ENCODE results near the gene FMO3.

FMO3 gene

GRCh38 chr1:171090604-171091003 is at the start of gene FMO3:
FMO3 (plus strand) TSS chr1:171090905; CDS start chr1:171092659, 1,754 bp downstream.
- no peak for DNase-seq

GRCh38 chr1:171048014-171048413 is 42.7 kb upstream of the FMO3 start:
- no peak for DNase-seq

GRCh38 chr1:171052977-171053376 is 37.7 kb upstream of the FMO3 start:
- DNase-seq = no peak

- DNase-seq = no peak
These were observed 34.6 kb upstream of the FMO3 start for GRCh38 chr1:171055966-171056643.

GRCh38 chr1:171061425-171062143 is 29.1 kb upstream of the FMO3 start:
- DNase-seq = no peak

GRCh38 chr1:171062902-171063301 is 27.8 kb upstream of the FMO3 start:
- no peak for DNase-seq

GRCh38 chr1:171075041-171075440 is 15.7 kb upstream of the FMO3 start:
- no peak for DNase-seq

- DNase-seq = peak; percentile 27
These were observed 9.4 kb upstream of the FMO3 start for GRCh38 chr1:171081314-171081753.

- no peak for DNase-seq
These were observed 8.9 kb upstream of the FMO3 start for GRCh38 chr1:171081763-171082201.

GRCh38 chr1:171082606-171083005 is 8.1 kb upstream of the FMO3 start:
- DNase-seq = no peak

GRCh38 chr1:171083222-171083621 is 7.5 kb upstream of the FMO3 start:
- peak; percentile 62 for DNase-seq

GRCh38 chr1:171084091-171084490 is 6.6 kb upstream of the FMO3 start:
- DNase-seq = peak; percentile 41

- DNase-seq = no peak
These were observed 5.8 kb upstream of the FMO3 start for GRCh38 chr1:171084870-171085269.

- no peak for DNase-seq
These were observed 2.8 kb upstream of the FMO3 start for GRCh38 chr1:171087896-171088295.

- DNase-seq = no peak
These were observed 13.2 kb downstream of the FMO3 start for GRCh38 chr1:171103862-171104261.

GRCh38 chr1:171107262-171107940 is 16.7 kb downstream of the FMO3 start:
- no peak for DNase-seq

- DNase-seq = no peak
These were observed 17.3 kb downstream of the FMO3 start for GRCh38 chr1:171107969-171108368.

- DNase-seq = no peak
These were observed 19.3 kb downstream of the FMO3 start for GRCh38 chr1:171109966-171110365.

- DNase-seq = no peak
These were observed 20.1 kb downstream of the FMO3 start for GRCh38 chr1:171110621-171111326.

GRCh38 chr1:171112119-171112518 is 21.4 kb downstream of the FMO3 start:
- no peak for DNase-seq

GRCh38 chr1:171113382-171113781 is 22.7 kb downstream of the FMO3 start:
- DNase-seq = no peak

- no peak for DNase-seq
These were observed 24.7 kb downstream of the FMO3 start for GRCh38 chr1:171115280-171115897.

- no peak for DNase-seq
These were observed 26.0 kb downstream of the FMO3 start for GRCh38 chr1:171116676-171117075.

Data from NCI-H345 (cell line).